Testis (tissue), 3 donors: ENCODE data around the gene GNLY. TPM values are rescaled to one million over a fixed set of nuclear protein-coding genes. Genes with fewer than 3 reads are reported as not detected.

Source experiments
- DNase-seq: peaks from one replicate; pipeline ENCODE4 v3.0.0-alpha.2; 2019
- H3K27ac ChIP-seq, 2 donors: fragments of 200-600 bp; sonication (generic); one replicate each; pipeline ENCODE4 v1.5.1; 2019
- H3K27me3 ChIP-seq: fragments of 200-600 bp; sonication (generic); one replicate; pipeline ENCODE4 v1.5.1; 2019
- H3K36me3 ChIP-seq: fragments of 200-600 bp; sonication (generic); one replicate; pipeline ENCODE4 v1.5.1; 2017; ENCODE audit warnings: low read depth; ENCODE audit errors: missing control alignments
- H3K4me1 ChIP-seq: fragments of 200-600 bp; sonication (generic); one replicate; pipeline ENCODE4 v1.5.1; 2019
- H3K4me3 ChIP-seq, 2 donors: fragments of 200-600 bp; sonication (generic); one replicate each; pipeline ENCODE4 v1.5.1; 2017 to 2019
- H3K9me3 ChIP-seq: fragments of 200-600 bp; sonication (generic); one replicate; pipeline ENCODE4 v1.5.1; 2017
- POLR2A ChIP-seq: fragments of 450-650 bp; IDR thresholded peaks from one replicate; pipeline ENCODE4 v1.6.1; 2017; ENCODE audit warnings: antibody characterized with exemption, mild to moderate bottlenecking, moderate library complexity
- WGBS, 2 donors: methylation state at CpG; one replicate each; pipeline ENCODE4 v1.1.5; 2018; 5-methylcytosine and 5-hydroxymethylcytosine counted together
- intact Hi-C: fragments of 100-400 bp; cut with DNase I; formaldehyde crosslinking; loops from one replicate; pipeline ENCODE4 v1.15.1; 2023; ENCODE audit warnings: low total_unique reads
- polyA plus RNA-seq: library from polyadenylated mRNA; stranded (reverse); fragments of 350-450 nt; fragmentation: Illumina TruSeq; extraction: RNeasy Lipid Tissue Mini Kit (QIAGEN cat#74804); gene quantifications from one replicate; pipeline ENCODE4 v1.2.3, GENCODE V29; 2014; ENCODE audit warnings: low read depth, low replicate concordance; ENCODE audit not compliant: insufficient read depth
- total RNA-seq, 2 donors: library from RNA; depleted of rRNA; stranded (reverse); fragments of >200 nt; gene quantifications; one replicate each; pipeline ENCODE4 v1.2.3, GENCODE V29; 2016
- TF ChIP-seq, protein P1 (sequence below), 3 experiments: fragments of 450-650 bp in 2 of 3; fragments of 200-600 bp in 1 of 3; sonication (generic) in 1 of 3; IDR thresholded peaks; one replicate each; pipeline ENCODE4 v1.5.1; 2016 to 2019; ENCODE audit warnings: antibody characterized with exemption in 3 of 3, mild to moderate bottlenecking in 2 of 3, moderate library complexity in 1 of 3

GNLY gene
- total and polyA plus RNA-seq, 3 donors from 2014 or later: 0.43 to 2.6 (median 2.2) TPM

GRCh38 chr2:85729825-85730510, 35.8 kb downstream of the GNLY start:
- Histone ChIP-seq H3K27me3 (no peaks in the 10 kb centered on the region), H3K36me3 (no peaks in the 10 kb centered on the region), H3K9me3 (no peaks in the 10 kb centered on the region), H3K4me1 (peaks cover 3% of the 10 kb centered on the region), H3K27ac (no peak overlapping the region), H3K4me3 (no peak overlapping the region)
- no peak for DNase-seq
- WGBS, 2 donors: 86 to 88% methylated on average over 10 of the region's 10 CpGs
- intact Hi-C loops: loop anchor here (5.0 kb wide), 1 partner anchor 82 kb away; no protein-coding TSS in a partner anchor
- TF ChIP-seq, protein P1, sequence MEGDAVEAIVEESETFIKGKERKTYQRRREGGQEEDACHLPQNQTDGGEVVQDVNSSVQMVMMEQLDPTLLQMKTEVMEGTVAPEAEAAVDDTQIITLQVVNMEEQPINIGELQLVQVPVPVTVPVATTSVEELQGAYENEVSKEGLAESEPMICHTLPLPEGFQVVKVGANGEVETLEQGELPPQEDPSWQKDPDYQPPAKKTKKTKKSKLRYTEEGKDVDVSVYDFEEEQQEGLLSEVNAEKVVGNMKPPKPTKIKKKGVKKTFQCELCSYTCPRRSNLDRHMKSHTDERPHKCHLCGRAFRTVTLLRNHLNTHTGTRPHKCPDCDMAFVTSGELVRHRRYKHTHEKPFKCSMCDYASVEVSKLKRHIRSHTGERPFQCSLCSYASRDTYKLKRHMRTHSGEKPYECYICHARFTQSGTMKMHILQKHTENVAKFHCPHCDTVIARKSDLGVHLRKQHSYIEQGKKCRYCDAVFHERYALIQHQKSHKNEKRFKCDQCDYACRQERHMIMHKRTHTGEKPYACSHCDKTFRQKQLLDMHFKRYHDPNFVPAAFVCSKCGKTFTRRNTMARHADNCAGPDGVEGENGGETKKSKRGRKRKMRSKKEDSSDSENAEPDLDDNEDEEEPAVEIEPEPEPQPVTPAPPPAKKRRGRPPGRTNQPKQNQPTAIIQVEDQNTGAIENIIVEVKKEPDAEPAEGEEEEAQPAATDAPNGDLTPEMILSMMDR (IDR thresholded peaks at IDR 0.05): no peak
- TF ChIP-seq POLR2A: no peak

DNA sequence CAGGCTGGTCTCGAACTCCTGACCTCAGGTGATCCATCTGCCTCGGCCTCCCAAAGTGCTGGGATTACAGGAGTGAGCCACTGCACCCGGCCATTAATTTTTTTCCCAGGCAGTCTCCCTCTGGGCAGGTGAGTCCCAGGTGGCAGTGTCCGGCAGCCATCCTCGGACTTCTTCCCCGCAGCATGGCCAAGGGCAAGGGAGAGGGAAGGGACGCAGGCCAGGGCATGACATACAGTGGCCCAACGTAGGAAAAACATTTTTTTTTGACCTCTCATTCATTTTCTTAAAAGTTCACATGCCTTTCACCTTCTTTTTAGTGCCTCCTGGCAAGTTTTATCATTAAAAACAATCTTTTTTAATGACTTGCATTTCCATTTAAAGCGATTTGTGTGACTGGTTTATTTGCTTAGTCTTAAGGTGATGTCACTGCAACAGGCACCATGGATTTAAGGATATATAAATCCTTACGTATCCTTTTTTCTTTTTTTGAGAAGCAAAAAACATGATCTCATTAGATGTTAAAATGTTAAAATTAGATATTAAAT, 36.6 kb downstream of the GNLY start:
- TF ChIP-seq, protein P1 (IDR thresholded peaks at IDR 0.05): no peak
- TF ChIP-seq POLR2A: no peak
- no peak overlapping the region for H3K27ac ChIP-seq
- H3K4me1 ChIP-seq: peaks cover 3% of the 10 kb centered on the region
- intact Hi-C loops: no loop called here
- H3K36me3 ChIP-seq: no peaks in the 10 kb centered on the region
- no peak for DNase-seq
- no peak overlapping the region for H3K4me3 ChIP-seq
- H3K27me3 ChIP-seq: no peaks in the 10 kb centered on the region
- 92% methylated on average over 10 of the region's 10 CpGs for WGBS, 2 donors
- H3K9me3 ChIP-seq: no peaks in the 10 kb centered on the region

- Histone ChIP-seq H3K4me1 (peaks cover 3% of the 10 kb centered on the region), H3K27ac (no peak overlapping the region), H3K27me3 (no peaks in the 10 kb centered on the region), H3K36me3 (no peaks in the 10 kb centered on the region), H3K9me3 (no peaks in the 10 kb centered on the region), H3K4me3 (no peak overlapping the region)
- DNase-seq: no peak
- WGBS, 2 donors: 82 to 88% methylated on average over 3 of the region's 3 CpGs
- intact Hi-C loops: no loop called here
- no peak for TF ChIP-seq POLR2A
- TF ChIP-seq, protein P1 (IDR thresholded peaks at IDR 0.05): no peak
Measured at GRCh38 chr2:85731606-85732005, 37.4 kb downstream of the GNLY start.

DNA sequence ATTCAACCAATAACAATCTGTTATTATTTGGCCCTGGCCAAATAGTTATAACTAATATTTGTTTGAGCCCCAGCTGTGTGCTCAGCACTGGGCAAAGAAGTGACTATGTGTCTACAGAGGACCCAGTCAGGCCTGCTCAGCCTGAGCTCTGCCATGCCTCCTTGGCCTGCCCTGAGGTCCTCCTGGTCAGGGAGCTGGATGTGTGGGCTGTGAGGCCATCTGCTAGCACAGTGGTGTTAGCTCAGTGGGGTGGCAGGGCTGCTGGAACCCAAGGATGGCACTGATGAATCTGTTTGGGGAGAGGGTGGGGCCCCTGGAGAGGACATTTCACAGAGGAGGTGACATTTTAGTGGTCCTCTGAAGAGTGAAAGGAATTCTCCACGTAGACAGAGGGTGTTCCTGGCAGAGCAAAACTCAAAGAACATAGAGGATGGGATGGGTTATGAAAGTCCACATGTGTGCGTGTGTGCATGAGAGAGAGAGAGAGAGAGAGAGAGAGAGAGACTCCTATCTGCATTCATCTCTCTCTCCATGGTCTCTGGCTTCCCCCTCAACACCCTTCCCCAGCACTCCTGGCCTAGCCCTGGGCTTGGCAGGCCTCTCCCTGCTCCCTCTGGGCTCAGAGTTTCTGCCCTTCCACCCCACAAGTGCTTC, 38.4 kb downstream of the GNLY start:
- Histone ChIP-seq H3K27ac (no peak overlapping the region), H3K36me3 (no peaks in the 10 kb centered on the region), H3K4me3 (no peak overlapping the region), H3K4me1 (peaks cover 3% of the 10 kb centered on the region), H3K9me3 (no peaks in the 10 kb centered on the region), H3K27me3 (no peaks in the 10 kb centered on the region)
- intact Hi-C loops: no loop called here
- 84 to 100% methylated on average over 2 of the region's 2 CpGs for WGBS, 2 donors
- DNase-seq: no peak
- TF ChIP-seq, protein P1 (IDR thresholded peaks at IDR 0.05): no peak
- TF ChIP-seq POLR2A: no peak
